ENCODE measurements around the gene COMMD4.
"Not testable (repeated sequence)": the region's sequence is repeated elsewhere in the genome, so short reads cannot be mapped to it uniquely, and the experiment has no call there.

Gene COMMD4

GRCh38 chr15:75332093-75332492 is 3.8 kb upstream of the COMMD4 start:
- DNase-seq (ENCODE audit: low spot score): not testable (repeated sequence)

- DNase-seq (ENCODE audit: low spot score): not testable (repeated sequence)
Observed at GRCh38 chr15:75333654-75334419, 2.0 kb upstream of the COMMD4 start.

GRCh38 chr15:75335313-75335704 is 554 bp upstream of the COMMD4 start:
- no peak for DNase-seq (ENCODE audit: low spot score)

GRCh38 chr15:75338661-75339240 is 2.9 kb downstream of the COMMD4 start:
- no peak for DNase-seq (ENCODE audit: low spot score)

GRCh38 chr15:75339531-75340240 is 3.8 kb downstream of the COMMD4 start:
- DNase-seq (ENCODE audit: low spot score): no peak

GRCh38 chr15:75342221-75342620 is 6.4 kb downstream of the COMMD4 start:
- DNase-seq (ENCODE audit: low spot score): no peak

GRCh38 chr15:75343953-75344352 is 8.1 kb downstream of the COMMD4 start:
- DNase-seq (ENCODE audit: low spot score): not testable (repeated sequence)

GRCh38 chr15:75346796-75347221 is 10.9 kb downstream of the COMMD4 start, which contains the start of gene NEIL1:
TSS of gene NEIL1 (plus strand) at chr15:75347039. CDS start at chr15:75348906, 1,867 bp downstream.
- DNase-seq (ENCODE audit: low spot score): no peak

- DNase-seq (ENCODE audit: low spot score): no peak
Observed at GRCh38 chr15:75347222-75348033, 11.6 kb downstream of the COMMD4 start.

- no peak for DNase-seq (ENCODE audit: low spot score)
Observed at GRCh38 chr15:75348034-75348561, 12.2 kb downstream of the COMMD4 start.

- DNase-seq (ENCODE audit: low spot score): no peak
Observed at GRCh38 chr15:75348562-75349350, 12.9 kb downstream of the COMMD4 start.

GRCh38 chr15:75349351-75349669 is 13.4 kb downstream of the COMMD4 start:
- not testable (repeated sequence) for DNase-seq (ENCODE audit: low spot score)

GRCh38 chr15:75349851-75350588 is 14.2 kb downstream of the COMMD4 start:
- DNase-seq (ENCODE audit: low spot score): no peak

GRCh38 chr15:75350601-75351361 is 14.9 kb downstream of the COMMD4 start:
- DNase-seq (ENCODE audit: low spot score): no peak

GRCh38 chr15:75352186-75353080 is 16.6 kb downstream of the COMMD4 start:
- no peak for DNase-seq (ENCODE audit: low spot score)

GRCh38 chr15:75353604-75354003 is 17.7 kb downstream of the COMMD4 start:
- no peak for DNase-seq (ENCODE audit: low spot score)

GRCh38 chr15:75354454-75354853 is 18.6 kb downstream of the COMMD4 start:
- no peak for DNase-seq (ENCODE audit: low spot score)

- DNase-seq (ENCODE audit: low spot score): no peak
Observed at GRCh38 chr15:75355369-75355768, 19.5 kb downstream of the COMMD4 start.

GRCh38 chr15:75356006-75356405 is 20.1 kb downstream of the COMMD4 start:
- no peak for DNase-seq (ENCODE audit: low spot score)
